Measurements from ENCODE around the gene REEP5.

- TF ChIP-seq CTCF (IDR thresholded peaks at IDR 0.05) (no peak), POLR2A (IDR thresholded peaks at IDR 0.05) (no peak)
Measured at GRCh38 chr5:112930082-112930344, 8.0 kb upstream of the REEP5 start.

Measured in thyroid gland (tissue), 4 donors.